Type B pancreatic cell (in vitro differentiated cells): Measurements from ENCODE around the gene EPG5. TPM values are rescaled to one million over a fixed set of nuclear protein-coding genes. Genes with fewer than 3 reads are reported as not detected.
"Not testable (repeated sequence)": the region's sequence is repeated elsewhere in the genome, so short reads cannot be mapped to it uniquely, and the experiment has no call there.

Experiments used
- DNase-seq: peaks from one replicate; pipeline ENCODE4 v3.0.0; 2021; ENCODE audit warnings: mixed read lengths; ENCODE audit not compliant: unreplicated experiment; ENCODE audit errors: extremely low spot score
- H3K27ac Mint-ChIP-seq: 2 replicates; pipeline ENCODE4 v1.8.0; 2021; ENCODE audit warnings: mild to moderate bottlenecking, mixed read lengths
- H3K27me3 Mint-ChIP-seq: 2 replicates; pipeline ENCODE4 v1.8.0; 2021; ENCODE audit warnings: mixed read lengths
- H3K36me3 Mint-ChIP-seq: 2 replicates; pipeline ENCODE4 v1.8.0; 2021; ENCODE audit warnings: mixed read lengths
- H3K4me1 Mint-ChIP-seq: one replicate; pipeline ENCODE4 v1.8.0; 2021; ENCODE audit warnings: mixed read lengths; ENCODE audit not compliant: unreplicated experiment
- H3K4me3 Mint-ChIP-seq: 2 replicates; pipeline ENCODE4 v1.8.0; 2021; ENCODE audit warnings: mild to moderate bottlenecking, mixed read lengths
- H3K9me3 Mint-ChIP-seq: 2 replicates; pipeline ENCODE4 v1.8.0; 2021; ENCODE audit warnings: mixed read lengths
- total RNA-seq: library from RNA; stranded (reverse); gene quantifications from 2 replicates; pipeline ENCODE4 v1.2.1, GENCODE V29; 2021; ENCODE audit warnings: low replicate concordance
- TF ChIP-seq, protein P1 (sequence below): fragments of 200-600 bp; sonication (generic); conservative IDR thresholded peaks from 2 replicates; pipeline ENCODE4 v1.5.0; 2021; ENCODE audit warnings: antibody characterized with exemption, mild to moderate bottlenecking

EPG5 gene
- total RNA-seq, 1 donor from 2014 or later = 27.9 TPM

DNA sequence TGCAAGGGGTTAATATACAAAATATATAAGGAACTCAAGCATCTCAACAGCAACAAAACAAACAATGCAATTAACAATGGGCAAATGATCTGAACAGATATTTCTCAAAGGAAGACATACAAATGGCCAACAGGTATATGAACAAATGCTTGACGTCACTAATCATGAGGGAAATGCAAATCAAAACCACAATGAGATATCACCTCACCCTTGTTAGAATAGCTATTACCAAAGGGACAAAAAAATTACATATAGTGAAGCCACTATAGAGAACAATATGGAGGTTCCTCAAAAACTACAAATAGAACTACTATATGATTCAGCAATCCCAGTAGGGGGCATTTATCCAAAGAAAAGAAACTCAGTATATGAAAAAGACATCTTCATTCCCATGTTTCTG, 145.4 kb downstream of the EPG5 start:
- H3K36me3 Mint-ChIP-seq = no peaks in the 10 kb centered on the region
- TF ChIP-seq, protein P1, sequence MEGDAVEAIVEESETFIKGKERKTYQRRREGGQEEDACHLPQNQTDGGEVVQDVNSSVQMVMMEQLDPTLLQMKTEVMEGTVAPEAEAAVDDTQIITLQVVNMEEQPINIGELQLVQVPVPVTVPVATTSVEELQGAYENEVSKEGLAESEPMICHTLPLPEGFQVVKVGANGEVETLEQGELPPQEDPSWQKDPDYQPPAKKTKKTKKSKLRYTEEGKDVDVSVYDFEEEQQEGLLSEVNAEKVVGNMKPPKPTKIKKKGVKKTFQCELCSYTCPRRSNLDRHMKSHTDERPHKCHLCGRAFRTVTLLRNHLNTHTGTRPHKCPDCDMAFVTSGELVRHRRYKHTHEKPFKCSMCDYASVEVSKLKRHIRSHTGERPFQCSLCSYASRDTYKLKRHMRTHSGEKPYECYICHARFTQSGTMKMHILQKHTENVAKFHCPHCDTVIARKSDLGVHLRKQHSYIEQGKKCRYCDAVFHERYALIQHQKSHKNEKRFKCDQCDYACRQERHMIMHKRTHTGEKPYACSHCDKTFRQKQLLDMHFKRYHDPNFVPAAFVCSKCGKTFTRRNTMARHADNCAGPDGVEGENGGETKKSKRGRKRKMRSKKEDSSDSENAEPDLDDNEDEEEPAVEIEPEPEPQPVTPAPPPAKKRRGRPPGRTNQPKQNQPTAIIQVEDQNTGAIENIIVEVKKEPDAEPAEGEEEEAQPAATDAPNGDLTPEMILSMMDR = no peak
- H3K4me1 Mint-ChIP-seq = peaks cover 7% of the 10 kb centered on the region
- H3K4me3 Mint-ChIP-seq = no peak overlapping the region
- H3K9me3 Mint-ChIP-seq = peaks cover 8% of the 10 kb centered on the region
- H3K27me3 Mint-ChIP-seq = no peaks in the 10 kb centered on the region
- H3K27ac Mint-ChIP-seq = no peak overlapping the region
- no peak for DNase-seq

DNA sequence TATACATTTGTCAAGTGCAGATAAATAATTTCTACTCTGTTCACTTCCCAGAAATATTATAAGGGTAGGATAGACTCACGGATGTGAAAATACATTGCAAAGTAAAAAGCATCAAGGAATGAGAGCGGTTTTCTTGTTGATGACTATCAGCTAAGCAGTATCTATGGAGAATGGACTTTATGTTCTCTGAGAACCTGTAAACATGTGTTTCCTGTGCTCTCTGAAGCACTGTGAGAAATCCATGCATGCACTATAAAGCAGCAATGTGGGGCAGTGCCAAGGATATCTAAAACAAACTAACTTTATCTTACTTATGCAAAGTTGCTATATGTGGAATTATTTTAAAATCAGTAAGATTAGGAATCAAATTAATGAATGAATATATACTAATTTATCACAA, 146.1 kb downstream of the EPG5 start:
- H3K9me3 Mint-ChIP-seq = peaks cover 8% of the 10 kb centered on the region
- H3K27ac Mint-ChIP-seq = no peak overlapping the region
- TF ChIP-seq, protein P1 = no peak
- H3K36me3 Mint-ChIP-seq = no peaks in the 10 kb centered on the region
- H3K27me3 Mint-ChIP-seq = no peaks in the 10 kb centered on the region
- no peak for DNase-seq
- H3K4me1 Mint-ChIP-seq = peaks cover 7% of the 10 kb centered on the region
- no peak overlapping the region for H3K4me3 Mint-ChIP-seq

GRCh38 chr18:45820106-45820745, 146.9 kb downstream of the EPG5 start:
- H3K9me3 Mint-ChIP-seq = peaks cover 8% of the 10 kb centered on the region
- H3K4me3 Mint-ChIP-seq = no peak overlapping the region
- TF ChIP-seq, protein P1 = no peak
- H3K27me3 Mint-ChIP-seq = no peaks in the 10 kb centered on the region
- peaks cover 4% of the 10 kb centered on the region for H3K4me1 Mint-ChIP-seq
- H3K27ac Mint-ChIP-seq = no peak overlapping the region
- no peak for DNase-seq
- H3K36me3 Mint-ChIP-seq = no peaks in the 10 kb centered on the region

DNA sequence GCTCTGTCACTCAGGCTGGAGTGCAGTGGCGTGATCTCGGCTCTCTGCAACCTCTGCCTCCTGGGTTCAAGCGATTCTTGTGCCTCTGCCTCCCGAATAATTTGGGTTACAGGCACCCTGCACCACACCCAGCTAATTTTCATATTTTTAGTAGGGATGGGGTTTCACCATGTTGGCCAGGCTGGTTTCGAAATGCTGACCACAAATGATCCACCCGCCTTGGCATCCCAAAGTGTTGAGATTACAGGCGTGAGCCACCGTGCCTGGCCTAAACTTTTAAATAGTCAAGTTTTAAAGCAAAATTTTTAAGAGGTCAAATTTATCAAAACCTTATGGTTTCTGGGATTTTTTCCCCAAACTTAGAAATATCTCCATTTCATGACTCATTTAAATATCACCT, 148.4 kb downstream of the EPG5 start:
- H3K27me3 Mint-ChIP-seq, H3K4me1 Mint-ChIP-seq, H3K36me3 Mint-ChIP-seq, H3K27ac Mint-ChIP-seq, DNase-seq, H3K4me3 Mint-ChIP-seq, H3K9me3 Mint-ChIP-seq: not testable (repeated sequence)

DNA sequence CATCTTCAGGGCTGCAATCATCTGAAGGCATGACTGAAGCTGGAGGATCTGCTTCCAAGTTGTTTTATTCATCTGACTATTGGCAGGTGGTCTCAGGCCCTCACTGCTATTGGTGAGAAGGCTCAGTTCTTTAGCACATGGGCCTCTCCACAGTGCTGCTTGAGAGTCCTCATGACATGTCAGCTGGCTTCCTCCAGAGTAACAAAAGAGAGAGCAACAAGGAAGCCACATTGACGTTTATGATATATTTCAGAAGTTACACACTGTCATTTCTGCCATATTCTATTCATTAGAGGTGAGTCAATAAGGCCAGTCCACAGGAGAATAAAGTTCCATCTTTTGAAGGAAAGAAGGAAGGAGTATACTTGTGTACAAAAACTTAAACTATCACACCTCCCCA, 149.6 kb downstream of the EPG5 start:
- Mint-ChIP-seq H3K4me3 (no peak overlapping the region), H3K36me3 (no peaks in the 10 kb centered on the region), H3K4me1 (no peaks in the 10 kb centered on the region), H3K27me3 (no peaks in the 10 kb centered on the region), H3K9me3 (peaks cover 4% of the 10 kb centered on the region), H3K27ac (no peak overlapping the region)
- DNase-seq = no peak
- TF ChIP-seq, protein P1 = no peak

- H3K4me3 Mint-ChIP-seq, H3K27me3 Mint-ChIP-seq, H3K4me1 Mint-ChIP-seq, H3K36me3 Mint-ChIP-seq, H3K9me3 Mint-ChIP-seq, DNase-seq, H3K27ac Mint-ChIP-seq: not testable (repeated sequence)
These were observed 152.4 kb downstream of the EPG5 start for GRCh38 chr18:45814733-45815132.

DNA sequence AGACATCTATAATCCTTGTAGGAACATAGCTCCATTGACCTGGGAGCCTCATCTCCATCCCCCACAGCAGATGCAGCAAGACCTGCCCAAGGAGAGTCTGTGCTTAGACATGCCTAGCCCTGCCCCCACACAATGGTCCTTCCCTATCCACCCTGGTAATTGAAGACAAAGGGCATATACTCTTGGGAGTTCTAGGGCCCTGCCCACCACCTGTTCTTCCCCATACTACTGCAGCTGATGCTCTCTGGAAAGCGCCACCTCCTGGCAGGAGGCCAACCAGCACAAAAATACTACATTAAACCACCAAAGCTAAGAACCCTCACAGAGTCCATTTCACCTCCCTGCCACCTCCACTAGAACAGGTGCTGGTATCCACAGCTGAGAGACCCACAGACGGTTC, 160.0 kb downstream of the EPG5 start:
- not testable (repeated sequence) for H3K27me3 Mint-ChIP-seq, DNase-seq, H3K36me3 Mint-ChIP-seq, H3K4me1 Mint-ChIP-seq, H3K4me3 Mint-ChIP-seq, H3K27ac Mint-ChIP-seq
- TF ChIP-seq, protein P1 = peak; percentile 40
- H3K9me3 Mint-ChIP-seq = peaks cover 10% of the 10 kb centered on the region
